Liver (tissue), 3 donors: Measurements from ENCODE around the gene FUOM.

Experiments
- CTCF ChIP-seq: fragments of 150-350 bp; IDR thresholded peaks from 2 replicates; pipeline ENCODE4 v1.5.1; 2017; ENCODE audit warnings: improper control_type of control experiment, low read depth, low read length; ENCODE audit not compliant: missing input control
- GABPA ChIP-seq, 2 donors: IDR thresholded peaks in 1 of 2; conservative IDR thresholded peaks in 1 of 2; 2 replicates each; pipeline ENCODE4 v1.6.1; 2016; ENCODE audit warnings: antibody characterized with exemption in 2 of 2, mild to moderate bottlenecking in 1 of 2, moderate library complexity in 1 of 2
- JUND ChIP-seq, 2 donors: IDR thresholded peaks; 2 replicates each; pipeline ENCODE4 v1.6.1; 2016; ENCODE audit warnings: antibody characterized with exemption in 2 of 2
- MAX ChIP-seq: IDR thresholded peaks from 2 replicates; pipeline ENCODE4 v1.6.1; 2016; ENCODE audit warnings: antibody characterized with exemption
- RAD21 ChIP-seq, 2 donors: IDR thresholded peaks; 2 replicates each; pipeline ENCODE4 v1.6.1; 2016; ENCODE audit warnings: antibody characterized with exemption in 2 of 2, mild to moderate bottlenecking in 2 of 2
- REST ChIP-seq: IDR thresholded peaks from 2 replicates; pipeline ENCODE4 v1.6.1; 2016; ENCODE audit warnings: antibody characterized with exemption, mild to moderate bottlenecking
- TAF1 ChIP-seq: conservative IDR thresholded peaks from 2 replicates; pipeline ENCODE4 v1.6.1; 2016; ENCODE audit warnings: antibody characterized with exemption, mild to moderate bottlenecking
- donor health status: healthy.
- donor health status: healthy.

- TF ChIP-seq TAF1: no peak
- TF ChIP-seq MAX: no peak
- TF ChIP-seq CTCF: no peak
- TF ChIP-seq GABPA (IDR thresholded peaks at IDR 0.05 in 1 of 2, conservative IDR thresholded peaks at IDR 0.05 in 1 of 2): no peak
- no peak for TF ChIP-seq JUND (IDR thresholded peaks at IDR 0.05)
- TF ChIP-seq REST: no peak
- no peak for TF ChIP-seq RAD21 (IDR thresholded peaks at IDR 0.05)
Measured at GRCh38 chr10:133366751-133367150, 8.9 kb upstream of the FUOM start.
